ENCODE results near the gene POU2AF2. TPM values are rescaled to one million over a fixed set of nuclear protein-coding genes. Genes with fewer than 3 reads are reported as not detected.

Gene POU2AF2
- polyA plus RNA-seq, 2 of the 4 experiments (the other 2 are of a cell fraction) = not detected

DNA sequence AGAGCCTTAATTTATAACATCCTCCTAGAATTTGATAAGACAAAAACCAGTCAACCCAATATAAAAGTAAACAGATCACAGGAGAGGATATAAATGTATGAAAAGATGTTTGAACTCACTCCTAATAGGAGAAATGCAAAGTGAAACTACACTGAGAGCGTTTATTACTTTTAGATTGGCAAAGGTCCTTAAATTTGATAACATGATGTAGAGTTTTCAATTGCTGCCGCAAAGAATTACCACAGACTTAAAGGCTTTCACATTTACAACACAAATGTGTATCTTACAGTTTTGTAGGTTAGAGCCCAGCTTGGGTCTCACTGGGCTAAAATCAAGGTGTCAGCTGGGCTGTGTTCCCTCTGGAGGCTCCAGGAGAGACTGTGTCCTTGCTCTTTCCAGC lies 9.1 kb upstream of the POU2AF2 start:
- Histone ChIP-seq H3K4me3 (no peak overlapping the region), H3K27ac (no peak overlapping the region), H3K4me1 (no peaks in the 10 kb centered on the region), H3K9me3 (no peaks in the 10 kb centered on the region), H3K4me2 (peak overlapping the region; percentile 21; the same call in 2 of the 3 replicates)
- ATAC-seq (no peak), FAIRE-seq (no peak), DNase-seq (ENCODE audit: low read depth in 1 of 2, low spot score in 1 of 2) (no peak)
- WGBS (ENCODE audit: missing lambda C conversion rate) = 51% methylated on average over 2 of the region's 2 CpGs
- TF ChIP-seq ZFP36 (IDR thresholded peaks at IDR 0.05; ENCODE audit: borderline replicate concordance, partially characterized antibody) (no peak), FOSB (CRISPR knock-in tag; IDR thresholded peaks at IDR 0.05) (no peak), HOXB5 (CRISPR knock-in tag; IDR thresholded peaks at IDR 0.05) (no peak), TFCP2L1 (CRISPR knock-in tag; IDR thresholded peaks at IDR 0.05) (no peak), RAD21 (conservative IDR thresholded peaks at IDR 0.05 in 1 of 2, IDR thresholded peaks at IDR 0.05 in 1 of 2) (no peak), BHLHE40 (IDR thresholded peaks at IDR 0.05; ENCODE audit: low read depth, low read length) (no peak), POLR2AphosphoS2 (conservative IDR thresholded peaks at IDR 0.05; ENCODE audit: low read length) (no peak), E2F6 (IDR thresholded peaks at IDR 0.05; ENCODE audit: borderline replicate concordance, low read depth) (no peak), TP53 (CRISPR knock-in tag; IDR thresholded peaks at IDR 0.05) (no peak), POLR2A (IDR thresholded peaks at IDR 0.05; ENCODE audit: low read length) (no peak), EHF (CRISPR knock-in tag; IDR thresholded peaks at IDR 0.05) (no peak), HEYL (CRISPR knock-in tag; IDR thresholded peaks at IDR 0.05) (no peak), SMC3 (IDR thresholded peaks at IDR 0.05) (no peak), ATOH8 (CRISPR knock-in tag; IDR thresholded peaks at IDR 0.05; ENCODE audit: low read depth) (no peak), MYC (IDR thresholded peaks at IDR 0.05; ENCODE audit: borderline replicate concordance, low read length) (no peak), HOXA7 (CRISPR knock-in tag; IDR thresholded peaks at IDR 0.05) (no peak), RNF2 (IDR thresholded peaks at IDR 0.05; ENCODE audit: borderline replicate concordance, low read depth) (no peak), RFX5 (IDR thresholded peaks at IDR 0.05) (no peak)
- TF ChIP-seq, protein P1, sequence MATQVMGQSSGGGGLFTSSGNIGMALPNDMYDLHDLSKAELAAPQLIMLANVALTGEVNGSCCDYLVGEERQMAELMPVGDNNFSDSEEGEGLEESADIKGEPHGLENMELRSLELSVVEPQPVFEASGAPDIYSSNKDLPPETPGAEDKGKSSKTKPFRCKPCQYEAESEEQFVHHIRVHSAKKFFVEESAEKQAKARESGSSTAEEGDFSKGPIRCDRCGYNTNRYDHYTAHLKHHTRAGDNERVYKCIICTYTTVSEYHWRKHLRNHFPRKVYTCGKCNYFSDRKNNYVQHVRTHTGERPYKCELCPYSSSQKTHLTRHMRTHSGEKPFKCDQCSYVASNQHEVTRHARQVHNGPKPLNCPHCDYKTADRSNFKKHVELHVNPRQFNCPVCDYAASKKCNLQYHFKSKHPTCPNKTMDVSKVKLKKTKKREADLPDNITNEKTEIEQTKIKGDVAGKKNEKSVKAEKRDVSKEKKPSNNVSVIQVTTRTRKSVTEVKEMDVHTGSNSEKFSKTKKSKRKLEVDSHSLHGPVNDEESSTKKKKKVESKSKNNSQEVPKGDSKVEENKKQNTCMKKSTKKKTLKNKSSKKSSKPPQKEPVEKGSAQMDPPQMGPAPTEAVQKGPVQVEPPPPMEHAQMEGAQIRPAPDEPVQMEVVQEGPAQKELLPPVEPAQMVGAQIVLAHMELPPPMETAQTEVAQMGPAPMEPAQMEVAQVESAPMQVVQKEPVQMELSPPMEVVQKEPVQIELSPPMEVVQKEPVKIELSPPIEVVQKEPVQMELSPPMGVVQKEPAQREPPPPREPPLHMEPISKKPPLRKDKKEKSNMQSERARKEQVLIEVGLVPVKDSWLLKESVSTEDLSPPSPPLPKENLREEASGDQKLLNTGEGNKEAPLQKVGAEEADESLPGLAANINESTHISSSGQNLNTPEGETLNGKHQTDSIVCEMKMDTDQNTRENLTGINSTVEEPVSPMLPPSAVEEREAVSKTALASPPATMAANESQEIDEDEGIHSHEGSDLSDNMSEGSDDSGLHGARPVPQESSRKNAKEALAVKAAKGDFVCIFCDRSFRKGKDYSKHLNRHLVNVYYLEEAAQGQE (IDR thresholded peaks at IDR 0.05) = no peak
- TF ChIP-seq, protein P2, sequence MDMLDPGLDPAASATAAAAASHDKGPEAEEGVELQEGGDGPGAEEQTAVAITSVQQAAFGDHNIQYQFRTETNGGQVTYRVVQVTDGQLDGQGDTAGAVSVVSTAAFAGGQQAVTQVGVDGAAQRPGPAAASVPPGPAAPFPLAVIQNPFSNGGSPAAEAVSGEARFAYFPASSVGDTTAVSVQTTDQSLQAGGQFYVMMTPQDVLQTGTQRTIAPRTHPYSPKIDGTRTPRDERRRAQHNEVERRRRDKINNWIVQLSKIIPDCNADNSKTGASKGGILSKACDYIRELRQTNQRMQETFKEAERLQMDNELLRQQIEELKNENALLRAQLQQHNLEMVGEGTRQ (IDR thresholded peaks at IDR 0.05) = no peak
- ChIA-PET CTCF (no interaction called here), POLR2A (no interaction called here)

GRCh38 chr11:111237926-111238325 lies 7.6 kb upstream of the POU2AF2 start:
- POLR2A ChIA-PET = no interaction called here
- no peak for ATAC-seq
- TF ChIP-seq HOXA7 (CRISPR knock-in tag; IDR thresholded peaks at IDR 0.05) (no peak), HOXB13 (CRISPR knock-in tag; IDR thresholded peaks at IDR 0.05; ENCODE audit: low read depth) (no peak), CHD4 (IDR thresholded peaks at IDR 0.05; ENCODE audit: borderline replicate concordance) (no peak), CBX8 (IDR thresholded peaks at IDR 0.05) (no peak), NFE2L2 (conservative IDR thresholded peaks at IDR 0.05; ENCODE audit: low read length) (no peak), HEYL (CRISPR knock-in tag; IDR thresholded peaks at IDR 0.05) (no peak), SREBF2 (IDR thresholded peaks at IDR 0.05) (no peak), E2F6 (IDR thresholded peaks at IDR 0.05; ENCODE audit: borderline replicate concordance, low read depth) (no peak), POLR2A (IDR thresholded peaks at IDR 0.05; ENCODE audit: low read length) (no peak)
- TF ChIP-seq, protein P3, sequence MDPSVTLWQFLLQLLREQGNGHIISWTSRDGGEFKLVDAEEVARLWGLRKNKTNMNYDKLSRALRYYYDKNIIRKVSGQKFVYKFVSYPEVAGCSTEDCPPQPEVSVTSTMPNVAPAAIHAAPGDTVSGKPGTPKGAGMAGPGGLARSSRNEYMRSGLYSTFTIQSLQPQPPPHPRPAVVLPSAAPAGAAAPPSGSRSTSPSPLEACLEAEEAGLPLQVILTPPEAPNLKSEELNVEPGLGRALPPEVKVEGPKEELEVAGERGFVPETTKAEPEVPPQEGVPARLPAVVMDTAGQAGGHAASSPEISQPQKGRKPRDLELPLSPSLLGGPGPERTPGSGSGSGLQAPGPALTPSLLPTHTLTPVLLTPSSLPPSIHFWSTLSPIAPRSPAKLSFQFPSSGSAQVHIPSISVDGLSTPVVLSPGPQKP (IDR thresholded peaks at IDR 0.05; ENCODE audit: low read depth, low read length) = no peak
- TF ChIP-seq, protein P2 (IDR thresholded peaks at IDR 0.05) = no peak
- TF ChIP-seq, protein P4, sequence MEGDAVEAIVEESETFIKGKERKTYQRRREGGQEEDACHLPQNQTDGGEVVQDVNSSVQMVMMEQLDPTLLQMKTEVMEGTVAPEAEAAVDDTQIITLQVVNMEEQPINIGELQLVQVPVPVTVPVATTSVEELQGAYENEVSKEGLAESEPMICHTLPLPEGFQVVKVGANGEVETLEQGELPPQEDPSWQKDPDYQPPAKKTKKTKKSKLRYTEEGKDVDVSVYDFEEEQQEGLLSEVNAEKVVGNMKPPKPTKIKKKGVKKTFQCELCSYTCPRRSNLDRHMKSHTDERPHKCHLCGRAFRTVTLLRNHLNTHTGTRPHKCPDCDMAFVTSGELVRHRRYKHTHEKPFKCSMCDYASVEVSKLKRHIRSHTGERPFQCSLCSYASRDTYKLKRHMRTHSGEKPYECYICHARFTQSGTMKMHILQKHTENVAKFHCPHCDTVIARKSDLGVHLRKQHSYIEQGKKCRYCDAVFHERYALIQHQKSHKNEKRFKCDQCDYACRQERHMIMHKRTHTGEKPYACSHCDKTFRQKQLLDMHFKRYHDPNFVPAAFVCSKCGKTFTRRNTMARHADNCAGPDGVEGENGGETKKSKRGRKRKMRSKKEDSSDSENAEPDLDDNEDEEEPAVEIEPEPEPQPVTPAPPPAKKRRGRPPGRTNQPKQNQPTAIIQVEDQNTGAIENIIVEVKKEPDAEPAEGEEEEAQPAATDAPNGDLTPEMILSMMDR (IDR thresholded peaks at IDR 0.05) = no peak

More at GRCh38 chr11:111237926-111238325, 7.6 kb upstream of the POU2AF2 start:
- CTCF ChIA-PET = interaction anchor here (2.1 kb wide), 1 partner anchor 8 kb away, joined by 17 read pairs; no protein-coding TSS in a partner anchor
- Histone ChIP-seq H3K4me2 (no peak overlapping the region), H3K4me1 (no peaks in the 10 kb centered on the region), H3K4me3 (no peak overlapping the region), H3K9me3 (no peaks in the 10 kb centered on the region), H3K27ac (no peak overlapping the region)
- 42% methylated on average over 1 of the region's 1 CpG for WGBS (ENCODE audit: missing lambda C conversion rate)
- FAIRE-seq = no peak
- no peak for DNase-seq (ENCODE audit: low read depth in 1 of 2, low spot score in 1 of 2)
